ENCODE results near the gene GCSH. TPM values are rescaled to one million over a fixed set of nuclear protein-coding genes. Genes with fewer than 3 reads are reported as not detected.
A peak's percentile ranks its signal among the peaks of the same experiment; 100 is the strongest.

GCSH gene
- total and polyA plus RNA-seq, 2 of the 13 experiments (the other 11 are each of a cell fraction or from before 2014, with no cell fraction given): 35.9 to 103 TPM

- TF ChIP-seq KDM3A (CRISPR knock-in tag; IDR thresholded peaks at IDR 0.05; ENCODE audit: low read depth) (peak; percentile 85; the same call in 1 of the 2 replicates), ZNF75D (CRISPR knock-in tag; IDR thresholded peaks at IDR 0.05; ENCODE audit: borderline replicate concordance) (no peak), E2F5 (CRISPR knock-in tag; conservative IDR thresholded peaks at IDR 0.05) (0 out of 2 replicates have a peak, but pooled peaks have one; percentile 55), ZNF414 (CRISPR knock-in tag; IDR thresholded peaks at IDR 0.05) (no peak), POLR2G (IDR thresholded peaks at IDR 0.05; ENCODE audit: low read depth, low read length) (peak; percentile 57; the same call in 1 of the 2 replicates), HNF4G (IDR thresholded peaks at IDR 0.05; ENCODE audit: borderline replicate concordance, low read depth, low read length) (no peak), HNF4G (CRISPR knock-in tag; IDR thresholded peaks at IDR 0.05; ENCODE audit: borderline replicate concordance, low read depth) (0 out of 2 replicates have a peak, but pooled peaks have one; percentile 36), ZBTB7A (CRISPR knock-in tag; IDR thresholded peaks at IDR 0.05) (peak; percentile 86), ZNF432 (CRISPR knock-in tag; IDR thresholded peaks at IDR 0.05; ENCODE audit: borderline replicate concordance) (no peak), ZBTB25 (CRISPR knock-in tag; IDR thresholded peaks at IDR 0.05) (0 out of 2 replicates have a peak, but pooled peaks have one; percentile 24), ZC3H13 (CRISPR knock-in tag; IDR thresholded peaks at IDR 0.05) (no peak), ZNF143 (CRISPR knock-in tag; IDR thresholded peaks at IDR 0.05) (0 out of 2 replicates have a peak, but pooled peaks have one; percentile 20), ZNF225 (CRISPR knock-in tag; IDR thresholded peaks at IDR 0.05) (peak; percentile 91), KLF13 (CRISPR knock-in tag; IDR thresholded peaks at IDR 0.05) (peak; percentile 98; the same call in 1 of the 2 replicates), NFKB2 (CRISPR knock-in tag; IDR thresholded peaks at IDR 0.05; ENCODE audit: borderline replicate concordance) (peak; percentile 82; the same call in 1 of the 2 replicates), ZNF605 (CRISPR knock-in tag; IDR thresholded peaks at IDR 0.05) (peak; percentile 65; the same call in 1 of the 2 replicates), SIX1 (CRISPR knock-in tag; IDR thresholded peaks at IDR 0.05; ENCODE audit: borderline replicate concordance) (no peak), SAP130 (CRISPR knock-in tag; IDR thresholded peaks at IDR 0.05; ENCODE audit: low read depth) (peak; percentile 73), EP300 (IDR thresholded peaks at IDR 0.05; ENCODE audit: low read depth in 2 of 2, low read length in 2 of 2) (peak in 1 of 2 experiments; percentile 47; a peak in 1 of 4 replicates), EP300 (CRISPR knock-in tag; IDR thresholded peaks at IDR 0.05; ENCODE audit: borderline replicate concordance) (peak; percentile 66), ATF3 (CRISPR knock-in tag; IDR thresholded peaks at IDR 0.05) (peak; percentile 26; the same call in 1 of the 2 replicates), PCBP2 (optimal IDR thresholded peaks at IDR 0.05; ENCODE audit: low read depth, low read length, poor library complexity, severe bottlenecking) (no peak), GATA4 (IDR thresholded peaks at IDR 0.05; ENCODE audit: borderline replicate concordance, low read depth) (no peak), ZNF34 (CRISPR knock-in tag; IDR thresholded peaks at IDR 0.05; ENCODE audit: borderline replicate concordance) (0 out of 2 replicates have a peak, but pooled peaks have one; percentile 63), PPARG (CRISPR knock-in tag; conservative IDR thresholded peaks at IDR 0.05) (peak; percentile 28; the same call in 1 of the 2 replicates), MTA1 (CRISPR knock-in tag; IDR thresholded peaks at IDR 0.05; ENCODE audit: borderline replicate concordance) (peak; percentile 64; the same call in 1 of the 2 replicates), ZNF839 (CRISPR knock-in tag; IDR thresholded peaks at IDR 0.05; ENCODE audit: borderline replicate concordance) (peak; percentile 74; the same call in 1 of the 2 replicates)
Observed at GRCh38 chr16:81140930-81141780, 45.0 kb upstream of the GCSH start (continued).
